ENCODE results near the gene TBRG4. TPM values are rescaled to one million over a fixed set of nuclear protein-coding genes. Genes with fewer than 3 reads are reported as not detected.

Gene TBRG4
- polyA plus RNA-seq, 1 experiment = 38.8 TPM

DNA sequence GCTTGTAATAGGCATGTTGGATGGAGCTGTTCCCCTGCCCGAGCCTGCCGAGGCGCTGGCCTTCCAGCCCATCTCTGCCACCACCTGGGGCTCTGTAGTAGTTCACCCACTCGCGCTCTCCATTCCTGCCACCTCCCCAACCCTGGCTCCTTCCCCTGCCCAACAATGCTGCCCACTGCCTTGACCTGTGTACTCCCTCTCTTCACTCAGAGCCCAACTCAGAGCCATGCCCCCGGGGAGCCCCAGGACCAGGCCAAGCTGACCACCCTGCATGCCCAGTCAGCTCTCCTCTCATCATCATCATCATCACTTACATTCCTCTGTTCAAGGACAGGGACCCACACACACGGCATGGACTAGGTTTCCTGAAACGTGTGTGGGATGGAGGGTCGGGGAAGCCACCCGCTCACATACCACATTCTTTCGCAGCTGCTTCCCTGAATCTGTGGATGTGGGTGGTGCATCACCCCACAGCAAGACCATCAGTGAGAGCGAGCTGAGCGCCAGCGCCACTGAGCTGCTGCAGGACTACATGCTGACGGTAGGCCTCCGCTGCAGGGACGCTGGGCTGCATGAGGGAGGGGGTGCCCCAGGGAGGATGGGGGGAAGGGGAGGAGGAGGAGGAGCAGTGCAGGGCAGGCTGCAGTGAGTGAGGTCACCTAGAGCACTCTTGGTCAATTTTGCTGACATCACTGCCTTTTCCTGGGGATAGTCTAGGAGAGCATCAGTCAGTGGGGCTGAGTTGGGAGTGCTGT is 38.3 kb downstream of the TBRG4 start:
- ChIA-PET CTCF (no interaction called here), POLR2A (no interaction called here)
- Histone ChIP-seq H3K27me3 (ENCODE audit: control insufficient read depth, insufficient read depth, low read length) (no peaks in the 10 kb centered on the region), H3K4me3 (ENCODE audit: low read depth, low read length) (no peak overlapping the region), H3K9me3 (ENCODE audit: control insufficient read depth, insufficient read depth, low read length) (no peaks in the 10 kb centered on the region; the same call in 1 of the 2 replicates), H3K27ac (ENCODE audit: low read depth, low read length) (no peak overlapping the region)
- no peak for DNase-seq (ENCODE audit: low read depth, low spot score)
- TF ChIP-seq, protein P1, sequence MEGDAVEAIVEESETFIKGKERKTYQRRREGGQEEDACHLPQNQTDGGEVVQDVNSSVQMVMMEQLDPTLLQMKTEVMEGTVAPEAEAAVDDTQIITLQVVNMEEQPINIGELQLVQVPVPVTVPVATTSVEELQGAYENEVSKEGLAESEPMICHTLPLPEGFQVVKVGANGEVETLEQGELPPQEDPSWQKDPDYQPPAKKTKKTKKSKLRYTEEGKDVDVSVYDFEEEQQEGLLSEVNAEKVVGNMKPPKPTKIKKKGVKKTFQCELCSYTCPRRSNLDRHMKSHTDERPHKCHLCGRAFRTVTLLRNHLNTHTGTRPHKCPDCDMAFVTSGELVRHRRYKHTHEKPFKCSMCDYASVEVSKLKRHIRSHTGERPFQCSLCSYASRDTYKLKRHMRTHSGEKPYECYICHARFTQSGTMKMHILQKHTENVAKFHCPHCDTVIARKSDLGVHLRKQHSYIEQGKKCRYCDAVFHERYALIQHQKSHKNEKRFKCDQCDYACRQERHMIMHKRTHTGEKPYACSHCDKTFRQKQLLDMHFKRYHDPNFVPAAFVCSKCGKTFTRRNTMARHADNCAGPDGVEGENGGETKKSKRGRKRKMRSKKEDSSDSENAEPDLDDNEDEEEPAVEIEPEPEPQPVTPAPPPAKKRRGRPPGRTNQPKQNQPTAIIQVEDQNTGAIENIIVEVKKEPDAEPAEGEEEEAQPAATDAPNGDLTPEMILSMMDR (IDR thresholded peaks at IDR 0.05; ENCODE audit: low read depth, low read length) = no peak

DNA sequence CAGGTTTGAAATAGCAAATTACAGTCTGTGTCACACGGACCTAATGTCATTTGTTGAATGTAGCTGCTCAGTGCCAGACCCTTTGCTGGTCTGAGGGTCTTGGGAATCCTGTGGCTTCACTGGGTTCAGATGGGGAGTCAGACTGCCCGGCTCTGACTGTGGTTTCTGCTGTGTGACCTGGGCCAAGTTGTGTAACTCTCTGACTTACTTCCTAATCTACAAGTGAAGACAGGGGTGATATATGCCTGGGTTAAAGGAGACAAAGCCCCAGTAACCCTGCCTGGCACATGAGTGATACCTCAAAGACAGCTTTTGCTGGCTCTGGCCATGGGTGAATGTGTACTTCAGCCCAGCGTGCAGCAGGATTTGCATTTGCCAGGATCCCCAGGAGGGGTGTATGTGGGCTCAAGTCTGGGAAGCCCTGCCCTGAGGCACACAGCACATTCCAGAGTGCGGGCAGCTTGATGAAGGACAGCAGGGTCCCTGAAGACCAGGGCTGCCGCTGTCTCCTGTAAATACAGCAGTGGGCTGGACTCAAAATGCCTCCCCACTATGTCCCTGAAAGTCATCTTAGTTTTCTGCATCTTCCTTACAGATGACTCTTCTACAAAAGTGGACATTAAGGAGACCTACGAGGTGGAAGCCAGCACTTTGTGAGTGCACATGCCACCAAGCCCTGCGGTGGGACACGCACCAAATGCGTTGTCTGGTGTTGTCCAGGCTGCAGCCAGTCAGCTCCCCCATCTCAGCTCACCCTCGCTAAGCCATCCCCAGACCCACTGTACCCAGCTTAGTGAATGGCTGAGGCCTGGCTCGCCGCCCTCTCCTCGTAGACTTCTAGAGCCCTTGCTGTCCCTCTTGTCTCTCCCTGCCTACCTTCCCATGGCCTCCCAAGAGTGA is 39.1 kb downstream of the TBRG4 start:
- TF ChIP-seq, protein P1 (IDR thresholded peaks at IDR 0.05; ENCODE audit: low read depth, low read length) = no peak
- Histone ChIP-seq H3K27ac (ENCODE audit: low read depth, low read length) (no peak overlapping the region), H3K27me3 (ENCODE audit: control insufficient read depth, insufficient read depth, low read length) (no peaks in the 10 kb centered on the region), H3K9me3 (ENCODE audit: control insufficient read depth, insufficient read depth, low read length) (no peaks in the 10 kb centered on the region; the same call in 1 of the 2 replicates), H3K4me3 (ENCODE audit: low read depth, low read length) (no peak overlapping the region)
- CTCF ChIA-PET = no interaction called here
- DNase-seq (ENCODE audit: low read depth, low spot score) = no peak
- POLR2A ChIA-PET = no interaction called here

DNA sequence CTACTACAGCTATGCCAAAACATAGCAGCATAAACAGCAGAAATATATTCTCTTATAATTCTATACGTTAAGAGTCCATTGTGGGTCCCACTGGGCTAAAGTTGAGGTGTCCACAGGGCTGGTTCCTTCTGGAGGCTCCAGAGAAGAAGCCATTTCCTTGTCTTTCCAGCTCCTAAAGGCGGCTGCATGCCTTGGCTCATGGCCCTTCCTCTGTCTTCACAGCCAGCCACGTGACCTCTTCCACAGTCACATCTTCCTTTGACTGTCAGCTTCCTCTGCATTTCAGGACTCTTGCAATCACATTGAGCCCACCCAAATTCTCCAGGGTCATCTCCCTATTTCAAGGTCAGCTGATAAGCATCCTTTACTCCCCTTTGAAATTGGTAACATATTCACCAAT is 40.0 kb downstream of the TBRG4 start:
- CTCF ChIA-PET = no interaction called here
- Histone ChIP-seq H3K9me3 (ENCODE audit: control insufficient read depth, insufficient read depth, low read length) (no peaks in the 10 kb centered on the region; the same call in 1 of the 2 replicates), H3K27me3 (ENCODE audit: control insufficient read depth, insufficient read depth, low read length) (no peaks in the 10 kb centered on the region), H3K4me3 (ENCODE audit: low read depth, low read length) (no peak overlapping the region), H3K27ac (ENCODE audit: low read depth, low read length) (no peak overlapping the region)
- DNase-seq (ENCODE audit: low read depth, low spot score) = no peak
- TF ChIP-seq, protein P1 (IDR thresholded peaks at IDR 0.05; ENCODE audit: low read depth, low read length) = no peak
- POLR2A ChIA-PET = no interaction called here

DNA sequence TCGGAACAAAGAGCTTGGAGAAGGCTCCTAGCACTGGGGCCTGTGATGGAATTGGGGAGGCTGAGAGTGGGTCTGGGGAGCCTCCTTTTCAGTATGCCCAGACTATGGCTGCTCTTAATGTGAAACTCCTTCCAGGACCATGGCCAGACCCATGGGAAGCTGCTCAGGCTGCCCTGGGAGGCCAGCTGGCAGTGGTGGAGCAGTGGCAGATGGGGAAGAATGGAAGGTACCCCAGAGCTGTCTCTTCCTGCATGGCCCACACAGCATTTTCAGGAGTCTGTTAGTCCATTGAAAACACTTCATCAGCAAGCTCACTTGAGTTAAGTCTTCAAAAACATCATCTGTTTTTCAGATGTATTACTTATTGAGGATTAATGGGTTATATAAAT is 41.2 kb downstream of the TBRG4 start:
- CTCF ChIA-PET = no interaction called here
- DNase-seq (ENCODE audit: low read depth, low spot score) = no peak
- POLR2A ChIA-PET = no interaction called here
- Histone ChIP-seq H3K4me3 (ENCODE audit: low read depth, low read length) (no peak overlapping the region), H3K27ac (ENCODE audit: low read depth, low read length) (peak overlapping the region; percentile 31), H3K27me3 (ENCODE audit: control insufficient read depth, insufficient read depth, low read length) (no peaks in the 10 kb centered on the region), H3K9me3 (ENCODE audit: control insufficient read depth, insufficient read depth, low read length) (no peaks in the 10 kb centered on the region; the same call in 1 of the 2 replicates)
- TF ChIP-seq, protein P1 (IDR thresholded peaks at IDR 0.05; ENCODE audit: low read depth, low read length) = no peak
